Astrocyte (in vitro differentiated cells and primary cell): ENCODE data around the gene NEURL4. TPM values are rescaled to one million over a fixed set of nuclear protein-coding genes. Genes with fewer than 3 reads are reported as not detected.

ENCODE experiments used
- DNase-seq: peaks from one replicate; pipeline ENCODE4 v3.0.0-alpha.2; 2010; ENCODE audit warnings: low read depth
- FAIRE-seq: peaks from 2 replicates; lab custom pipeline; 2011; peaks lifted over from hg19 to GRCh38; lab: Jason Lieb, UNC
- H2AFZ ChIP-seq: 2 replicates; pipeline ENCODE4 v1.6.0; 2012; ENCODE audit warnings: low read depth, low read length, inconsistent platforms
- H3K27ac ChIP-seq: 2 replicates; pipeline ENCODE4 v1.5.1; 2011; ENCODE audit warnings: low read depth, low read length, inconsistent platforms
- H3K27me3 ChIP-seq: 2 replicates; pipeline ENCODE4 v1.6.0; 2011; ENCODE audit warnings: low read length, inconsistent platforms; ENCODE audit not compliant: insufficient read depth
- H3K36me3 ChIP-seq: 2 replicates; pipeline ENCODE4 v1.5.1; 2011; ENCODE audit warnings: low read length, inconsistent platforms; ENCODE audit not compliant: insufficient read depth
- H3K4me1 ChIP-seq: 2 replicates; pipeline ENCODE4 v1.5.1; 2011; ENCODE audit warnings: low read length, inconsistent platforms; ENCODE audit not compliant: insufficient read depth
- H3K4me2 ChIP-seq: 2 replicates; pipeline ENCODE4 v1.6.0; 2012; ENCODE audit warnings: low read length, inconsistent platforms
- H3K4me3 ChIP-seq: 2 replicates; pipeline ENCODE4 v1.5.1; 2011; ENCODE audit warnings: low read depth, mild to moderate bottlenecking, low read length, inconsistent platforms; ENCODE audit not compliant: insufficient read depth
- H3K79me2 ChIP-seq: 2 replicates; pipeline ENCODE4 v1.6.0; 2012; ENCODE audit warnings: mild to moderate bottlenecking, low read length, inconsistent platforms; ENCODE audit not compliant: insufficient read depth
- H3K9ac ChIP-seq: 2 replicates; pipeline ENCODE4 v1.6.0; 2012; ENCODE audit warnings: mild to moderate bottlenecking, low read length, inconsistent platforms
- H3K9me3 ChIP-seq: 2 replicates; pipeline ENCODE4 v1.5.1; 2012; ENCODE audit warnings: low read depth, mild to moderate bottlenecking, low read length, inconsistent platforms; ENCODE audit not compliant: insufficient read depth
- H4K20me1 ChIP-seq: 2 replicates; pipeline ENCODE4 v1.6.0; 2012; ENCODE audit warnings: low read length, inconsistent platforms; ENCODE audit not compliant: insufficient read depth
- H3K27ac Mint-ChIP-seq: one replicate; pipeline ENCODE4 v1.8.0; 2021; ENCODE audit warnings: mild to moderate bottlenecking, mixed read lengths; ENCODE audit not compliant: unreplicated experiment
- H3K27me3 Mint-ChIP-seq: one replicate; pipeline ENCODE4 v1.8.0; 2021; ENCODE audit warnings: low read depth, mixed read lengths; ENCODE audit not compliant: unreplicated experiment
- H3K36me3 Mint-ChIP-seq: one replicate; pipeline ENCODE4 v1.8.0; 2021; ENCODE audit warnings: low read depth, mixed read lengths; ENCODE audit not compliant: unreplicated experiment
- H3K4me1 Mint-ChIP-seq: one replicate; pipeline ENCODE4 v1.8.0; 2021; ENCODE audit warnings: low read depth, mixed read lengths; ENCODE audit not compliant: unreplicated experiment
- H3K4me3 Mint-ChIP-seq: one replicate; pipeline ENCODE4 v1.8.0; 2021; ENCODE audit warnings: mild to moderate bottlenecking, moderate library complexity, mixed read lengths; ENCODE audit not compliant: unreplicated experiment
- H3K9me3 Mint-ChIP-seq: one replicate; pipeline ENCODE4 v1.8.0; 2021; ENCODE audit warnings: mild to moderate bottlenecking, mixed read lengths; ENCODE audit not compliant: unreplicated experiment
- EZH2 ChIP-seq: IDR thresholded peaks from 2 replicates; pipeline ENCODE4 v1.6.1; 2012; ENCODE audit warnings: mild to moderate bottlenecking, low read length, inconsistent platforms; ENCODE audit not compliant: insufficient read depth
- total RNA-seq: library from RNA; stranded (reverse); gene quantifications from 2 replicates; pipeline ENCODE4 v1.2.1, GENCODE V29; 2021
- TF ChIP-seq, protein P1 (sequence below): IDR thresholded peaks from 2 replicates; pipeline ENCODE4 v1.5.1; 2011; ENCODE audit warnings: low read depth, mild to moderate bottlenecking, inconsistent platforms, low read length, moderate library complexity; ENCODE audit not compliant: insufficient read depth

Gene NEURL4
- total RNA-seq, 1 donor from 2014 or later, result 32.5 TPM

GRCh38 chr17:7346761-7347614 lies 17.9 kb upstream of the NEURL4 start:
- no peak for DNase-seq
- no peak overlapping the region for H2AFZ ChIP-seq
- H4K20me1 ChIP-seq, result peaks cover 4% of the 10 kb centered on the region
- no peaks in the 10 kb centered on the region for H3K27me3 ChIP-seq
- no peaks in the 10 kb centered on the region for H3K9me3 ChIP-seq
- H3K9ac ChIP-seq, result no peak overlapping the region
- peaks cover 6% of the 10 kb centered on the region for H3K4me1 ChIP-seq
- TF ChIP-seq, protein P1, sequence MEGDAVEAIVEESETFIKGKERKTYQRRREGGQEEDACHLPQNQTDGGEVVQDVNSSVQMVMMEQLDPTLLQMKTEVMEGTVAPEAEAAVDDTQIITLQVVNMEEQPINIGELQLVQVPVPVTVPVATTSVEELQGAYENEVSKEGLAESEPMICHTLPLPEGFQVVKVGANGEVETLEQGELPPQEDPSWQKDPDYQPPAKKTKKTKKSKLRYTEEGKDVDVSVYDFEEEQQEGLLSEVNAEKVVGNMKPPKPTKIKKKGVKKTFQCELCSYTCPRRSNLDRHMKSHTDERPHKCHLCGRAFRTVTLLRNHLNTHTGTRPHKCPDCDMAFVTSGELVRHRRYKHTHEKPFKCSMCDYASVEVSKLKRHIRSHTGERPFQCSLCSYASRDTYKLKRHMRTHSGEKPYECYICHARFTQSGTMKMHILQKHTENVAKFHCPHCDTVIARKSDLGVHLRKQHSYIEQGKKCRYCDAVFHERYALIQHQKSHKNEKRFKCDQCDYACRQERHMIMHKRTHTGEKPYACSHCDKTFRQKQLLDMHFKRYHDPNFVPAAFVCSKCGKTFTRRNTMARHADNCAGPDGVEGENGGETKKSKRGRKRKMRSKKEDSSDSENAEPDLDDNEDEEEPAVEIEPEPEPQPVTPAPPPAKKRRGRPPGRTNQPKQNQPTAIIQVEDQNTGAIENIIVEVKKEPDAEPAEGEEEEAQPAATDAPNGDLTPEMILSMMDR, result no peak
- TF ChIP-seq EZH2, result no peak
- H3K79me2 ChIP-seq, result peaks cover 7% of the 10 kb centered on the region
- no peaks in the 10 kb centered on the region for H3K9me3 Mint-ChIP-seq
- H3K36me3 Mint-ChIP-seq, result no peaks in the 10 kb centered on the region
- H3K27ac ChIP-seq, result no peak overlapping the region
- peaks cover 3% of the 10 kb centered on the region for H3K27me3 Mint-ChIP-seq
- H3K27ac Mint-ChIP-seq, result no peak overlapping the region
- no peak for FAIRE-seq
- H3K4me3 ChIP-seq, result no peak overlapping the region
- no peaks in the 10 kb centered on the region for H3K36me3 ChIP-seq
- H3K4me2 ChIP-seq, result no peak overlapping the region
- no peak overlapping the region for H3K4me3 Mint-ChIP-seq
- peaks cover 7% of the 10 kb centered on the region for H3K4me1 Mint-ChIP-seq

DNA sequence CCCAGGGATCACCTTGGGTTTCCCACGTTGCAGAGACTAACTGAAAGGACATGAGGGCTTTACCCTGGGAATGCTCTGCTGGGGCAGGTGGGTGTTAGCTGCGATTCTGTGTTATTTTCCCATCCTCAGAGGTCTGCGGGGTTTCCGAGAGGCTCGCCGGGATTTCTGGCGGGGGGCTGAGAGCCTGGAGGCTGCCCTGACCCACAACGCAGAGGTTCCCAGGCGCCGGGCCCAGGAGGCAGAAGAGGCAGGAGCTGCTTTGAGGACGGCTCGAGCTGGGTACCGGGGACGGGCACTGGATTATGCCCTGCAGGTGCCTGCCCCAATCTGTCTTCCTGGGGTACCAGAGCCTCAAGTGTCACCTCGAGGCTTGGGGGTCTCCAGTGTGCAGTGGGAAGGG lies 14.1 kb upstream of the NEURL4 start:
- H3K9me3 ChIP-seq, result no peaks in the 10 kb centered on the region
- Mint-ChIP-seq H3K9me3 (no peaks in the 10 kb centered on the region), H3K36me3 (no peaks in the 10 kb centered on the region), H3K27ac (no peak overlapping the region), H3K27me3 (peaks cover 6% of the 10 kb centered on the region), H3K4me3 (no peak overlapping the region), H3K4me1 (peaks cover 2% of the 10 kb centered on the region)
- no peak overlapping the region for H3K9ac ChIP-seq
- H3K79me2 ChIP-seq, result no peaks in the 10 kb centered on the region
- no peaks in the 10 kb centered on the region for H3K36me3 ChIP-seq
- no peak overlapping the region for H3K4me2 ChIP-seq
- H3K27ac ChIP-seq, result no peak overlapping the region
- H3K4me3 ChIP-seq, result no peak overlapping the region
- H2AFZ ChIP-seq, result no peak overlapping the region
- TF ChIP-seq EZH2, result no peak
- TF ChIP-seq, protein P1, result no peak
- no peaks in the 10 kb centered on the region for H3K4me1 ChIP-seq
- no peaks in the 10 kb centered on the region for H4K20me1 ChIP-seq
- no peaks in the 10 kb centered on the region for H3K27me3 ChIP-seq
- DNase-seq, result no peak
- no peak for FAIRE-seq

DNA sequence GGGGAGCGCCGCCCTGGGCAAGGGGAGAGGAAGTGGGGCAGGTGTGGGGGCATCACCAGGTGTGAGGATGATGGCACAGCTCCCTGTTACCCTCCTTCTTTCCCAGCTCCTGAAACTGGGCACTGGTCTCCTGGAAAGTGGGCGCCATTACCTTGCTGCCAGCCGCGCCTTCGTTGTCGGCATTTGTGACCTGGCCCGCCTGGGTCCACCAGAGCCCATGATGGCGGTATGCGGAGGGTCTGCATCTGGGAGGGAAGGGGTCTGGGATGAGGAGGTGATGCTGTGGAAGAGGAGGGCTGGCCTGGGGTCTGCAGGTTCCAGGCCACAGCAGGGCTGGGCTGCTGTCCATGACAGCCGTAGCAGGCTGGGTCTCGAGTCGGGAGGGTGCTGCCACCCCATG lies 12.7 kb upstream of the NEURL4 start:
- H3K79me2 ChIP-seq, result no peaks in the 10 kb centered on the region
- Mint-ChIP-seq H3K27me3 (peaks cover 6% of the 10 kb centered on the region), H3K36me3 (no peaks in the 10 kb centered on the region), H3K9me3 (no peaks in the 10 kb centered on the region), H3K27ac (no peak overlapping the region), H3K4me1 (peaks cover 1% of the 10 kb centered on the region), H3K4me3 (no peak overlapping the region)
- no peaks in the 10 kb centered on the region for H3K9me3 ChIP-seq
- H3K36me3 ChIP-seq, result no peaks in the 10 kb centered on the region
- TF ChIP-seq, protein P1, result no peak
- TF ChIP-seq EZH2, result no peak
- no peak overlapping the region for H3K9ac ChIP-seq
- H2AFZ ChIP-seq, result no peak overlapping the region
- FAIRE-seq, result no peak
- DNase-seq, result no peak
- H3K4me2 ChIP-seq, result no peak overlapping the region
- no peaks in the 10 kb centered on the region for H3K4me1 ChIP-seq
- H4K20me1 ChIP-seq, result no peaks in the 10 kb centered on the region
- no peak overlapping the region for H3K4me3 ChIP-seq
- no peak overlapping the region for H3K27ac ChIP-seq
- no peaks in the 10 kb centered on the region for H3K27me3 ChIP-seq
